SIG-M5 (cell line): ENCODE data around the gene MALRD1.

Experiments
- DNase-seq: peaks from one replicate; lab custom pipeline; 2025; lab: John Stamatoyannopoulos, UW

Gene MALRD1

GRCh38 chr10:19653931-19654330 lies 605.3 kb downstream of the MALRD1 start:
- no peak for DNase-seq

GRCh38 chr10:19654576-19654975 lies 606.0 kb downstream of the MALRD1 start:
- DNase-seq, result no peak

- no peak for DNase-seq
Observed at GRCh38 chr10:19656420-19657042, 607.9 kb downstream of the MALRD1 start.

GRCh38 chr10:19658131-19658530 lies 609.5 kb downstream of the MALRD1 start:
- DNase-seq, result no peak

- no peak for DNase-seq
Observed at GRCh38 chr10:19658622-19659233, 610.1 kb downstream of the MALRD1 start.

GRCh38 chr10:19659920-19660655 lies 611.5 kb downstream of the MALRD1 start:
- no peak for DNase-seq

- DNase-seq, result no peak
Observed at GRCh38 chr10:19663344-19663743, 614.7 kb downstream of the MALRD1 start.

- DNase-seq, result no peak
Observed at GRCh38 chr10:19668116-19668515, 619.5 kb downstream of the MALRD1 start.

- DNase-seq, result no peak
Observed at GRCh38 chr10:19676063-19676462, 627.5 kb downstream of the MALRD1 start.

GRCh38 chr10:19683356-19683755 lies 634.8 kb downstream of the MALRD1 start:
- no peak for DNase-seq

- DNase-seq, result no peak
Observed at GRCh38 chr10:19683960-19684359, 635.4 kb downstream of the MALRD1 start.

- no peak for DNase-seq
Observed at GRCh38 chr10:19688344-19688743, 639.7 kb downstream of the MALRD1 start.

GRCh38 chr10:19689231-19689630 lies 640.6 kb downstream of the MALRD1 start:
- DNase-seq, result no peak

- DNase-seq, result no peak
Observed at GRCh38 chr10:19699299-19699698, 650.7 kb downstream of the MALRD1 start.

- DNase-seq, result no peak
Observed at GRCh38 chr10:19701427-19702052, 652.9 kb downstream of the MALRD1 start.

- no peak for DNase-seq
Observed at GRCh38 chr10:19702215-19702614, 653.6 kb downstream of the MALRD1 start.

GRCh38 chr10:19704544-19704943 lies 655.9 kb downstream of the MALRD1 start:
- no peak for DNase-seq

- DNase-seq, result no peak
Observed at GRCh38 chr10:19705250-19705649, 656.6 kb downstream of the MALRD1 start.

GRCh38 chr10:19706904-19707303 lies 658.3 kb downstream of the MALRD1 start:
- DNase-seq, result no peak

GRCh38 chr10:19707376-19707775 lies 658.8 kb downstream of the MALRD1 start:
- no peak for DNase-seq

- DNase-seq, result no peak
Observed at GRCh38 chr10:19708031-19708430, 659.4 kb downstream of the MALRD1 start.

- no peak for DNase-seq
Observed at GRCh38 chr10:19710600-19710999, 662.0 kb downstream of the MALRD1 start.

- DNase-seq, result no peak
Observed at GRCh38 chr10:19713159-19713558, 664.6 kb downstream of the MALRD1 start.
